IMR-90 (cell line): Measurements from ENCODE around the gene SLC47A2. TPM values are rescaled to one million over a fixed set of nuclear protein-coding genes. Genes with fewer than 3 reads are reported as not detected.

ENCODE experiments used
- ATAC-seq: fragments of 200-7000 bp; cut with Tn5 transposase; 2 replicates; pipeline ENCODE4 v1.9.1; 2020; ENCODE audit warnings: low read depth, mild to moderate bottlenecking, moderate library complexity
- BruUV-seq: library from RNA; stranded (reverse); fragments of 400-500 nt; replicated peaks from 2 replicates; lab custom pipeline; 2021; lab: Mats Ljungman, UMichigan
- CTCF ChIA-PET: fragments of 300-600 bp; formaldehyde crosslinking; extraction: SDS; loops from one replicate; lab custom pipeline; 2021; ENCODE audit warnings: antibody characterized with exemption; lab: Yijun Ruan, JAX
- POLR2A ChIA-PET: fragments of 300-600 bp; sonication (Branson Sonifier 250); formaldehyde crosslinking; loops from one replicate; lab custom pipeline; 2022; ENCODE audit warnings: antibody characterized with exemption; ENCODE audit not compliant: unreplicated experiment; lab: Charles Lee
- DNase-seq: peaks from one replicate; pipeline ENCODE4 v3.0.0; 2013
- H2AFZ ChIP-seq: replicated peaks from 2 replicates; pipeline ENCODE3; 2013; ENCODE audit warnings: low read length, mild to moderate bottlenecking; ENCODE audit not compliant: poor library complexity
- H2AK5ac ChIP-seq: 2 replicates; pipeline ENCODE4 v1.6.1; 2013; ENCODE audit warnings: low read depth, low read length, inconsistent platforms
- H2AK9ac ChIP-seq: replicated peaks from 2 replicates; pipeline ENCODE3; 2013; ENCODE audit warnings: mild to moderate bottlenecking, low read depth, low read length, moderate library complexity; ENCODE audit not compliant: poor library complexity
- H2BK120ac ChIP-seq: 2 replicates; pipeline ENCODE4 v1.6.1; 2013; ENCODE audit warnings: low read depth, low read length, inconsistent platforms
- H2BK15ac ChIP-seq: 3 replicates; pipeline ENCODE4 v1.6.1; 2013; ENCODE audit warnings: low read depth, low read length, inconsistent platforms
- H2BK20ac ChIP-seq: 2 replicates; pipeline ENCODE4 v1.6.1; 2013; ENCODE audit warnings: low read depth, mild to moderate bottlenecking, inconsistent platforms, low read length, moderate library complexity
- H2BK5ac ChIP-seq: 2 replicates; pipeline ENCODE4 v1.6.1; 2013; ENCODE audit warnings: mild to moderate bottlenecking, low read depth, low read length, inconsistent platforms; ENCODE audit not compliant: poor library complexity, severe bottlenecking
- H3K14ac ChIP-seq: replicated peaks from 2 replicates; pipeline ENCODE4 v1.6.1; 2013; ENCODE audit warnings: low read depth, low read length, inconsistent platforms
- H3K18ac ChIP-seq: 2 replicates; pipeline ENCODE4 v1.6.1; 2013; ENCODE audit warnings: low read depth, low read length, control low read depth
- H3K23ac ChIP-seq: 2 replicates; pipeline ENCODE4 v1.6.1; 2013; ENCODE audit warnings: low read depth, low read length, inconsistent platforms
- H3K27ac ChIP-seq: 2 replicates; pipeline ENCODE4 v1.5.1; 2013; ENCODE audit warnings: mild to moderate bottlenecking, control low read depth, low read length; ENCODE audit not compliant: insufficient read depth
- H3K27me3 ChIP-seq: 2 replicates; pipeline ENCODE4 v1.6.1; 2013; ENCODE audit warnings: low read length; ENCODE audit not compliant: control insufficient read depth, insufficient read depth
- H3K36me3 ChIP-seq: 2 replicates; pipeline ENCODE4 v1.6.1; 2013; ENCODE audit warnings: low read length, mixed read lengths; ENCODE audit not compliant: control insufficient read depth, insufficient read depth
- H3K4ac ChIP-seq: 2 replicates; pipeline ENCODE4 v1.6.1; 2013; ENCODE audit warnings: low read depth, low read length, inconsistent platforms
- H3K4me1 ChIP-seq: 2 replicates; pipeline ENCODE4 v1.6.1; 2013; ENCODE audit warnings: low read length, mixed read lengths; ENCODE audit not compliant: control insufficient read depth, insufficient read depth
- H3K4me2 ChIP-seq: 2 replicates; pipeline ENCODE4 v1.6.1; 2013; ENCODE audit warnings: low read depth, mild to moderate bottlenecking, control low read depth, low read length, moderate library complexity
- H3K4me3 ChIP-seq: 2 replicates; pipeline ENCODE4 v1.5.1; 2013; ENCODE audit warnings: low read depth, mild to moderate bottlenecking, control low read depth, low read length, moderate library complexity; ENCODE audit not compliant: insufficient read depth
- H3K56ac ChIP-seq: 2 replicates; pipeline ENCODE4 v1.6.1; 2013; ENCODE audit warnings: low read length, inconsistent platforms; ENCODE audit not compliant: insufficient read depth; ENCODE audit errors: extremely low read depth
- H3K79me1 ChIP-seq, 2 experiments: 2 replicates each; pipeline ENCODE4 v1.6.1; 2013; ENCODE audit warnings: low read length in 2 of 2, inconsistent platforms in 1 of 2, low read depth in 1 of 2
- H3K9ac ChIP-seq: 2 replicates; pipeline ENCODE4 v1.6.1; 2013; ENCODE audit warnings: low read depth, low read length, control low read depth
- H3K9me1 ChIP-seq: 2 replicates; pipeline ENCODE4 v1.6.1; 2013; ENCODE audit warnings: low read length, inconsistent platforms; ENCODE audit not compliant: insufficient read depth
- H3K9me3 ChIP-seq: 2 replicates; pipeline ENCODE4 v1.6.1; 2013; ENCODE audit warnings: low read length; ENCODE audit not compliant: control insufficient read depth, insufficient read depth
- H4K20me1 ChIP-seq: 2 replicates; pipeline ENCODE4 v1.6.1; 2013; ENCODE audit warnings: low read length, inconsistent platforms; ENCODE audit not compliant: insufficient read depth
- H4K5ac ChIP-seq: 2 replicates; pipeline ENCODE4 v1.6.1; 2013; ENCODE audit warnings: mild to moderate bottlenecking, low read depth, low read length, control low read depth
- H4K8ac ChIP-seq, 2 experiments: 2 replicates each; pipeline ENCODE4 v1.6.1; 2013; ENCODE audit warnings: low read depth in 2 of 2, low read length in 2 of 2, control low read depth in 1 of 2, inconsistent platforms in 1 of 2
- H4K91ac ChIP-seq: 2 replicates; pipeline ENCODE4 v1.6.1; 2013; ENCODE audit warnings: low read depth, low read length, inconsistent platforms; ENCODE audit not compliant: insufficient read depth
- BHLHE40 ChIP-seq: fragments of 150-350 bp; IDR thresholded peaks from 2 replicates; pipeline ENCODE4 v1.6.1; 2016; ENCODE audit warnings: mild to moderate bottlenecking, low read depth, low read length
- MAZ ChIP-seq: IDR thresholded peaks from 2 replicates; pipeline ENCODE4 v1.6.1; 2012; ENCODE audit warnings: low read depth, mild to moderate bottlenecking, low read length, improper control_type of control experiment, moderate library complexity, borderline replicate concordance
- NFE2L2 ChIP-seq: fragments of 150-350 bp; IDR thresholded peaks from 2 replicates; pipeline ENCODE4 v1.6.1; 2016; ENCODE audit warnings: low read depth, mild to moderate bottlenecking, low read length
- POLR2A ChIP-seq: IDR thresholded peaks from 2 replicates; pipeline ENCODE4 v1.6.1; 2012; ENCODE audit warnings: mild to moderate bottlenecking, low read depth, low read length
- RCOR1 ChIP-seq: IDR thresholded peaks from 2 replicates; pipeline ENCODE4 v1.6.1; 2012; ENCODE audit warnings: mild to moderate bottlenecking, low read length, improper control_type of control experiment; ENCODE audit not compliant: insufficient replicate concordance
- SMC3 ChIP-seq: fragments of 150-350 bp; IDR thresholded peaks from 2 replicates; pipeline ENCODE4 v1.6.1; 2016; ENCODE audit warnings: low read depth, mild to moderate bottlenecking, antibody characterized with exemption, low read length, moderate library complexity
- WGBS, 2 experiments: methylation state at CpG; one replicate each; pipeline versions ENCODE4 v1.1.5 to v1.1.7; 2013; ENCODE audit warnings: missing lambda C conversion rate in 2 of 2; ENCODE audit not compliant: insufficient read length in 1 of 2; ENCODE audit errors: extremely low coverage in 2 of 2; 5-methylcytosine and 5-hydroxymethylcytosine counted together
- dilution Hi-C: fragments of 300-500 bp; cut with HindIII; formaldehyde crosslinking; loops from one replicate; pipeline ENCODE4 v1.14.3; 2018; ENCODE audit warnings: low sequenced_read_pairs; ENCODE audit not compliant: unreplicated experiment
- in situ Hi-C: fragments of 300-500 bp; cut with MboI; formaldehyde crosslinking; loops from 3 replicates; pipeline ENCODE4 v1.14.3; 2019; ENCODE audit warnings: low sequenced_read_pairs, inconsistent platforms, mixed read lengths
- intact Hi-C: fragments of 100-400 bp; cut with micrococcal nuclease; formaldehyde crosslinking; loops from 2 replicates; pipeline ENCODE4 v1.10.0; 2022
- microRNA-seq, 2 experiments: library from miRNA; stranded (forward) in 1 of 2; unstranded in 1 of 2; fragments of 10-50 nt in 1 of 2; fragments of <30 nt in 1 of 2; gene quantifications in 1 of 2; microRNA quantifications in 1 of 2; one replicate each; pipeline versions ENCODE3 to v1.1.0; 2013 to 2020; ENCODE audit not compliant: insufficient read depth in 1 of 2, insufficient read length in 1 of 2, unreplicated experiment in 1 of 2
- polyA plus RNA-seq, 3 experiments: library from polyadenylated mRNA; depleted of rRNA; stranded (reverse); fragments of >200 nt; gene quantifications; 2 replicates each; pipeline ENCODE4 v1.2.3, GENCODE V29; 2012; ENCODE audit warnings: low replicate concordance in 1 of 3
- small RNA-seq, 5 experiments: library from RNA; depleted of rRNA; stranded (forward); fragments of <200 nt; gene quantifications; one replicate each; pipeline ENCODE3, GENCODE V24; 2012
- total RNA-seq: library from RNA; depleted of rRNA; stranded (reverse); fragments of >200 nt; gene quantifications from 2 replicates; pipeline ENCODE4 v1.2.3, GENCODE V29; 2012; rRNA removed

Gene SLC47A2
- total and polyA plus RNA-seq, 2 of the 4 experiments (the other 2 are of a cell fraction) = not detected

GRCh38 chr17:19629449-19629848, 86.9 kb downstream of the SLC47A2 start:
- H3K9me3 ChIP-seq = no peaks in the 10 kb centered on the region
- H3K79me1 ChIP-seq = no peaks in the 10 kb centered on the region
- no peak overlapping the region for H2BK15ac ChIP-seq
- H2BK5ac ChIP-seq = no peak overlapping the region
- no peak overlapping the region for H2BK20ac ChIP-seq
- no peaks in the 10 kb centered on the region for H4K20me1 ChIP-seq
- H3K9ac ChIP-seq = no peak overlapping the region
- H3K4me2 ChIP-seq = no peak overlapping the region
- H4K91ac ChIP-seq = no peak overlapping the region
- ChIA-PET POLR2A (no interaction called here), CTCF (no interaction called here)
- WGBS, 2 experiments = no CpG with 5 or more reads among the region's 3 CpGs
- BruUV-seq = no TSS peak
- H2BK120ac ChIP-seq = no peak overlapping the region
- dilution Hi-C loops = no loop called here
- no peak overlapping the region for H3K4ac ChIP-seq
- H2AFZ ChIP-seq = no peak overlapping the region
- H2AK9ac ChIP-seq = no peak overlapping the region
- no peak overlapping the region for H3K27ac ChIP-seq
- H4K5ac ChIP-seq = no peak overlapping the region
- no peak overlapping the region for H3K18ac ChIP-seq
- no peak for ATAC-seq
- no peak overlapping the region for H3K56ac ChIP-seq
- TF ChIP-seq NFE2L2 (no peak), RCOR1 (no peak), SMC3 (no peak), BHLHE40 (no peak), POLR2A (no peak), MAZ (no peak)
- no peaks in the 10 kb centered on the region for H3K9me1 ChIP-seq
- H4K8ac ChIP-seq = no peak overlapping the region
- intact Hi-C loops = no loop called here
- H3K4me1 ChIP-seq = no peaks in the 10 kb centered on the region
- peaks cover 12% of the 10 kb centered on the region for H3K27me3 ChIP-seq
- H3K36me3 ChIP-seq = no peaks in the 10 kb centered on the region
- H3K4me3 ChIP-seq = no peak overlapping the region
- no peak overlapping the region for H3K14ac ChIP-seq
- H2AK5ac ChIP-seq = no peak overlapping the region
- H3K23ac ChIP-seq = no peak overlapping the region
- in situ Hi-C loops = no loop called here
- DNase-seq = no peak

Small RNA genes within 50 kb of the gene (microRNA-seq; reads per million reads assigned to microRNA genes)
- not detected for gene RF00322 (ENCODE audit: insufficient read depth, insufficient read length)

Small RNA genes within 50 kb of the gene (small RNA-seq; reads per million reads assigned to genes)
- gene RF00322 = 0 reads per million in 5 experiments

Other genes starting within 250 kb of the SLC47A2 start
- gene SLC47A1, start 182.7 kb downstream of the SLC47A2 start, total RNA-seq = not detected in 2 replicates
- not detected in 2 replicates for gene SLC47A1, start 182.7 kb downstream of the SLC47A2 start, polyA plus RNA-seq (2012; rRNA removed)
- gene ALDH3A2, start 67.8 kb downstream of the SLC47A2 start, total RNA-seq = 6.9 and 7.9 TPM in 2 replicates
- 2.8 and 4.0 TPM in 2 replicates for gene ALDH3A2, start 67.8 kb downstream of the SLC47A2 start, polyA plus RNA-seq (2012; rRNA removed)
- gene ALDH3A1, start 31.7 kb upstream of the SLC47A2 start, total RNA-seq = not detected in 2 replicates
- not detected in 2 replicates for gene ALDH3A1, start 31.7 kb upstream of the SLC47A2 start, polyA plus RNA-seq (2012; rRNA removed)
- 7.8 and 10.8 TPM in 2 replicates for gene ULK2, start 151.4 kb upstream of the SLC47A2 start, total RNA-seq
- gene ULK2, start 151.4 kb upstream of the SLC47A2 start, polyA plus RNA-seq (2012; rRNA removed) = 7.9 and 8.9 TPM in 2 replicates